H1 (cell line): ENCODE results near the gene CEBPA. TPM values are rescaled to one million over a fixed set of nuclear protein-coding genes. Genes with fewer than 3 reads are reported as not detected.

Experiments used
- CTCF ChIA-PET: fragments of 300-600 bp; sonication (Branson Sonifier 250); formaldehyde crosslinking; loops from one replicate; lab custom pipeline; 2021; ENCODE audit not compliant: partially characterized antibody; lab: Charles Lee
- POLR2A ChIA-PET: fragments of 300-600 bp; sonication (Branson Sonifier 250); formaldehyde crosslinking; loops from one replicate; lab custom pipeline; 2021; ENCODE audit warnings: inconsistent platforms; ENCODE audit not compliant: partially characterized antibody; lab: Charles Lee
- DNase-seq, 2 experiments: peaks; one replicate each; pipeline versions ENCODE4 v3.0.0 to v3.0.0-alpha.2; 2010 to 2022; ENCODE audit warnings: low spot score in 2 of 2, low read depth in 1 of 2, mixed read lengths in 1 of 2
- FAIRE-seq: peaks from 2 replicates; lab custom pipeline; 2011; peaks lifted over from hg19 to GRCh38; lab: Jason Lieb, UNC
- H2AFZ ChIP-seq: 2 replicates; pipeline ENCODE4 v1.8.1; 2012; ENCODE audit warnings: low read length, inconsistent platforms
- H2AK5ac ChIP-seq: 2 replicates; pipeline ENCODE4 v1.6.1; 2013; ENCODE audit warnings: low read depth, low read length
- H2BK120ac ChIP-seq: replicated peaks from 2 replicates; pipeline ENCODE3; 2013; ENCODE audit warnings: low read depth, low read length, inconsistent platforms
- H2BK12ac ChIP-seq: 2 replicates; pipeline ENCODE4 v1.6.1; 2013; ENCODE audit warnings: low read depth, low read length
- H2BK15ac ChIP-seq: 2 replicates; pipeline ENCODE4 v1.6.1; 2013; ENCODE audit warnings: low read length
- H2BK20ac ChIP-seq: 2 replicates; pipeline ENCODE4 v1.6.1; 2013; ENCODE audit warnings: low read length
- H2BK5ac ChIP-seq: 2 replicates; pipeline ENCODE4 v1.6.1; 2013; ENCODE audit warnings: low read depth, low read length
- H3K14ac ChIP-seq: 2 replicates; pipeline ENCODE4 v1.6.1; 2013; ENCODE audit warnings: inconsistent platforms; ENCODE audit not compliant: insufficient read length
- H3K18ac ChIP-seq: 2 replicates; pipeline ENCODE4 v1.6.1; 2013; ENCODE audit warnings: low read length; ENCODE audit errors: extremely low read depth
- H3K23ac ChIP-seq: 2 replicates; pipeline ENCODE4 v1.6.1; 2013; ENCODE audit warnings: inconsistent platforms; ENCODE audit not compliant: insufficient read length
- H3K23me2 ChIP-seq: 2 replicates; pipeline ENCODE4 v1.6.1; 2013; ENCODE audit warnings: low read depth, low read length
- H3K27ac ChIP-seq: 2 replicates; pipeline ENCODE4 v1.6.1; 2011; ENCODE audit warnings: low read depth, low read length, inconsistent platforms
- H3K27me3 ChIP-seq, 4 experiments: replicated peaks in 1 of 4; 1 replicate in 1 of 4; 2 replicates in 3 of 4; pipeline versions ENCODE4 v1.6.1 to v1.8.1; 2011 to 2013; ENCODE audit warnings: low read length in 3 of 4, mild to moderate bottlenecking in 3 of 4, inconsistent platforms in 2 of 4, mixed read lengths in 2 of 4, moderate library complexity in 1 of 4; ENCODE audit not compliant: control insufficient read depth in 3 of 4, insufficient read depth in 3 of 4; ENCODE audit errors: extremely low read depth in 1 of 4
- H3K36me3 ChIP-seq, 4 experiments: 2 replicates each; pipeline versions ENCODE4 v1.6.1 to v1.8.1; 2011 to 2013; ENCODE audit warnings: mild to moderate bottlenecking in 4 of 4, low read length in 3 of 4, moderate library complexity in 2 of 4, control low read depth in 1 of 4, inconsistent platforms in 1 of 4; ENCODE audit not compliant: insufficient read depth in 4 of 4, control insufficient read depth in 2 of 4
- H3K4ac ChIP-seq: replicated peaks from 2 replicates; pipeline ENCODE3; 2013; ENCODE audit warnings: low read length, low read depth, mixed read lengths, inconsistent platforms; ENCODE audit not compliant: insufficient read length
- H3K4me1 ChIP-seq, 4 experiments: replicated peaks in 1 of 4; 1 replicate in 1 of 4; 2 replicates in 3 of 4; pipeline versions ENCODE4 v1.6.1 to v1.8.1; 2011 to 2013; ENCODE audit warnings: low read length in 3 of 4, inconsistent platforms in 2 of 4, mixed read lengths in 1 of 4; ENCODE audit not compliant: insufficient read depth in 4 of 4, control insufficient read depth in 3 of 4
- H3K4me2 ChIP-seq, 2 experiments: 2 replicates each; pipeline versions ENCODE4 v1.6.1 to v1.8.1; 2011 to 2013; ENCODE audit warnings: low read depth in 2 of 2, low read length in 2 of 2, control low read depth in 1 of 2, inconsistent platforms in 1 of 2, mild to moderate bottlenecking in 1 of 2; ENCODE audit not compliant: insufficient read depth in 1 of 2
- H3K4me3 ChIP-seq, 4 experiments: fragments of 200-600, 300-600 bp in 1 of 4; sonication (generic), shearing (Covaris generic), sonication (Bioruptor Twin) in 1 of 4; 2 replicates each; pipeline versions ENCODE4 v1.5.1 to v1.8.1; 2011 to 2016; ENCODE audit warnings: low read length in 4 of 4, low read depth in 3 of 4, control low read depth in 2 of 4, inconsistent platforms in 2 of 4, mild to moderate bottlenecking in 2 of 4, mixed read lengths in 1 of 4, moderate library complexity in 1 of 4; ENCODE audit not compliant: insufficient read depth in 2 of 4; ENCODE audit errors: extremely low read depth in 1 of 4
- H3K56ac ChIP-seq: replicated peaks from 2 replicates; pipeline ENCODE3; 2013; ENCODE audit warnings: low read depth, mild to moderate bottlenecking, mixed read lengths, low read length, inconsistent platforms; ENCODE audit not compliant: insufficient read length
- H3K79me1 ChIP-seq: 2 replicates; pipeline ENCODE4 v1.6.1; 2013; ENCODE audit warnings: low read depth, low read length, control low read depth
- H3K79me2 ChIP-seq, 2 experiments: 2 replicates each; pipeline versions ENCODE4 v1.6.1 to v1.8.1; 2012 to 2013; ENCODE audit warnings: low read length in 2 of 2, mild to moderate bottlenecking in 2 of 2, inconsistent platforms in 1 of 2; ENCODE audit not compliant: insufficient read depth in 2 of 2, control insufficient read depth in 1 of 2
- H3K9ac ChIP-seq, 4 experiments: replicated peaks in 1 of 4; 1 replicate in 1 of 4; 2 replicates in 3 of 4; pipeline versions ENCODE4 v1.6.1 to v1.8.1; 2011 to 2013; ENCODE audit warnings: low read depth in 3 of 4, low read length in 3 of 4, control low read depth in 2 of 4, mild to moderate bottlenecking in 2 of 4, moderate library complexity in 2 of 4, inconsistent platforms in 1 of 4; ENCODE audit errors: extremely low read depth in 1 of 4
- H3K9me3 ChIP-seq, 2 experiments: 2 replicates each; pipeline versions ENCODE4 v1.6.1 to v1.8.1; 2012 to 2013; ENCODE audit warnings: mild to moderate bottlenecking in 2 of 2, moderate library complexity in 2 of 2, control low read depth in 1 of 2, inconsistent platforms in 1 of 2, low read depth in 1 of 2, low read length in 1 of 2, mixed read lengths in 1 of 2; ENCODE audit not compliant: insufficient read depth in 2 of 2
- H4K20me1 ChIP-seq, 2 experiments: replicated peaks in 1 of 2; 2 replicates each; pipeline versions ENCODE3 to v1.8.1; 2011 to 2013; ENCODE audit warnings: inconsistent platforms in 2 of 2, low read length in 2 of 2, mild to moderate bottlenecking in 1 of 2; ENCODE audit not compliant: insufficient read depth in 2 of 2, control insufficient read depth in 1 of 2
- H4K5ac ChIP-seq: 2 replicates; pipeline ENCODE4 v1.6.1; 2013; ENCODE audit warnings: low read length, low read depth, mixed read lengths, inconsistent platforms; ENCODE audit not compliant: insufficient read length
- H4K8ac ChIP-seq: 2 replicates; pipeline ENCODE4 v1.8.0; 2013; ENCODE audit warnings: mild to moderate bottlenecking, moderate library complexity, low read length, inconsistent platforms; ENCODE audit not compliant: insufficient read depth; ENCODE audit errors: extremely low read depth
- H4K91ac ChIP-seq: replicated peaks from 2 replicates; pipeline ENCODE3; 2013; ENCODE audit warnings: low read length, mixed read lengths, inconsistent platforms; ENCODE audit not compliant: insufficient read length
- ASH2L ChIP-seq: fragments of 200-600, 300-600 bp; sonication (generic); IDR thresholded peaks from one replicate; pipeline ENCODE4 v1.7.1; 2017; ENCODE audit warnings: low read length
- BRCA1 ChIP-seq: IDR thresholded peaks from 2 replicates; pipeline ENCODE4 v1.6.1; 2012; ENCODE audit warnings: low read depth, low read length, improper control_type of control experiment
- HDAC2 ChIP-seq, 2 experiments: fragments of 300-600 bp in 1 of 2; sonication (generic) in 1 of 2; IDR thresholded peaks; 2 replicates each; pipeline ENCODE4 v1.6.1; 2011 to 2012; ENCODE audit warnings: low read depth in 2 of 2, low read length in 2 of 2, mild to moderate bottlenecking in 2 of 2, moderate library complexity in 2 of 2, borderline replicate concordance in 1 of 2, inconsistent platforms in 1 of 2
- KDM4A ChIP-seq: IDR thresholded peaks from one replicate; pipeline ENCODE4 v1.7.1; 2012; ENCODE audit warnings: low read depth, mild to moderate bottlenecking, moderate library complexity, low read length, inconsistent platforms; ENCODE audit not compliant: severe bottlenecking
- KDM5A ChIP-seq: fragments of 200-600 bp; IDR thresholded peaks from 2 replicates; pipeline ENCODE4 v1.7.1; 2012; ENCODE audit warnings: mild to moderate bottlenecking, low read length, inconsistent platforms, mixed read lengths
- NRF1 ChIP-seq: IDR thresholded peaks from 2 replicates; pipeline ENCODE4 v1.6.1; 2011; ENCODE audit warnings: mild to moderate bottlenecking, low read depth, low read length, improper control_type of control experiment
- PHF8 ChIP-seq: fragments of 200-600 bp; sonication (generic); conservative IDR thresholded peaks from 2 replicates; pipeline ENCODE4 v1.7.1; 2012; ENCODE audit warnings: low read depth, mild to moderate bottlenecking, inconsistent platforms, low read length, moderate library complexity
- POLR2AphosphoS5 ChIP-seq: IDR thresholded peaks from 2 replicates; pipeline ENCODE4 v1.6.1; 2011; ENCODE audit warnings: low read depth, low read length
- RFX5 ChIP-seq: IDR thresholded peaks from 2 replicates; pipeline ENCODE4 v1.6.1; 2011; ENCODE audit warnings: low read depth, low read length, improper control_type of control experiment, borderline replicate concordance
- SIN3A ChIP-seq, 2 experiments: IDR thresholded peaks in 1 of 2; conservative IDR thresholded peaks in 1 of 2; 2 replicates each; pipeline ENCODE4 v1.6.1; 2011 to 2012; ENCODE audit warnings: low read length in 2 of 2, improper control_type of control experiment in 1 of 2, low read depth in 1 of 2, mild to moderate bottlenecking in 1 of 2
- SIRT6 ChIP-seq: IDR thresholded peaks from one replicate; pipeline ENCODE4 v1.7.1; 2012; ENCODE audit warnings: low read length, inconsistent platforms
- TBP ChIP-seq: IDR thresholded peaks from 2 replicates; pipeline ENCODE4 v1.6.1; 2011; ENCODE audit warnings: low read depth, low read length, improper control_type of control experiment
- TCF12 ChIP-seq: IDR thresholded peaks from 2 replicates; pipeline ENCODE4 v1.6.1; 2011; ENCODE audit warnings: low read depth, mild to moderate bottlenecking, low read length
- ZNF274 ChIP-seq: IDR thresholded peaks from 2 replicates; pipeline ENCODE4 v1.7.0; 2012; ENCODE audit warnings: low read length, borderline replicate concordance; ENCODE audit errors: extremely low read depth
- WGBS, 2 experiments: shearing (Covaris generic) in 1 of 2; methylation state at CpG; one replicate each; pipeline versions ENCODE4 v1.1.6 to v1.1.7; 2013 to 2015; ENCODE audit warnings: low lambda C conversion rate in 2 of 2, mixed read lengths in 2 of 2, inconsistent platforms in 1 of 2, low coverage in 1 of 2, missing lambda C conversion rate in 1 of 2; ENCODE audit not compliant: insufficient replicate concordance in 2 of 2, insufficient coverage in 1 of 2, insufficient read length in 1 of 2; ENCODE audit errors: extremely low coverage in 1 of 2, missing lambda C conversion rate in 1 of 2; 5-methylcytosine and 5-hydroxymethylcytosine counted together
- polyA plus RNA-seq, 7 experiments: library from polyadenylated mRNA; depleted of rRNA in 3 of 7; stranded (reverse) in 5 of 7; unstranded in 2 of 7; fragments of >200 nt in 5 of 7; fragments of 200-250 nt in 2 of 7; gene quantifications; 1 replicate in 5 of 7; 2 replicates in 1 of 7; 4 replicates in 1 of 7; pipeline versions ENCODE4 v1.2.1 to v1.2.3, GENCODE V29; 2011 to 2013; ENCODE audit warnings: missing spikeins in 2 of 7, mixed read lengths in 2 of 7
- total RNA-seq: library from RNA; stranded (reverse); fragmentation: NEBNext Ultra II Directional; extraction: Animal tissue kit (Norgen Biotek cat#: 25700); gene quantifications from 2 replicates; pipeline ENCODE4 v1.2.1, GENCODE V29; 2021

CEBPA gene
- total and polyA plus RNA-seq, 2 of the 8 experiments (the other 6 are each of a cell fraction or from before 2014, with no cell fraction given) = 2.0 to 2.7 TPM

DNA sequence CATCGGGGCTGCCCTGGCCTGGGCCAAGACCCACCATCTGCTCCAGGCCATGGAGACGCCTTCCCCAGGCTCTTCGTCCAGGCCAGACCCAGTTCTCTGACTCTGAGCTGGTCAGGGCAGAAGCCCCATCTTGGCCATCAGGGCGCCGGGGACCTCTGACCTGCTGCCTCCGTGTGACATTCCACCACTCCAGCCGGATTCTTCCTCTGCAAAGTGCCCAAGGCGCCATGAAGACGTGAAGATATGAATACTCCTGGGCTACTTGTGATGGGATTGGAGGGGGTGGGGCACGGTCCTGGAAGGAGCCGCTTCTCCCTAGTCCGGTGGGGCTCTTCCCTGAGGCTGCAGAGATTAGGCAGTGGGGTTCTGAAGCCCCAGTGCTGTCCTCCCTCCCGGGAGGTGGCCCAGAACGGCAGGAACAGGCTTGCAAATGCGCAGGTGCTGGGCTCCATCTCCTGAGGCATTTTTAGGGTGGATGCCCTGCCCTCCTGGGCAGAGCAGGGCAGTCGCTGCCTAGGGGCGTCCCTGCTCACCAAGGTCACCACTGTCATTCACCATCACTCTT lies 50.7 kb downstream of the CEBPA start:
- Histone ChIP-seq H3K4me3 (no peak overlapping the region), H3K56ac (no peak overlapping the region), H2BK12ac (no peak overlapping the region), H3K27me3 (no peaks in the 10 kb centered on the region; a peak in 1 of 7 replicates), H3K14ac (no peak overlapping the region), H3K23me2 (peaks cover 13% of the 10 kb centered on the region; the same call in 1 of the 2 replicates), H2BK20ac (no peak overlapping the region), H3K4ac (no peak overlapping the region), H2AFZ (no peak overlapping the region), H3K4me2 (no peak overlapping the region), H3K9me3 (no peaks in the 10 kb centered on the region), H4K91ac (no peak overlapping the region), H2BK120ac (no peak overlapping the region), H3K36me3 (no peaks in the 10 kb centered on the region), H2BK5ac (no peak overlapping the region), H4K5ac (no peak overlapping the region), H3K27ac (no peak overlapping the region), H4K20me1 (peaks cover 0 to 12% of the 10 kb centered on the region in 2 experiments), H3K18ac (no peak overlapping the region), H2AK5ac (no peak overlapping the region), H3K4me1 (peaks cover 0 to 4% (median under 1%) of the 10 kb centered on the region in 4 experiments; a peak in 5 of 7 replicates), H4K8ac (peak overlapping the region; percentile 75), H3K9ac (no peak overlapping the region), H3K79me2 (no peaks in the 10 kb centered on the region), H3K23ac (no peak overlapping the region), H2BK15ac (no peak overlapping the region), H3K79me1 (peaks cover 6% of the 10 kb centered on the region; the same call in 1 of the 2 replicates)
- ChIA-PET CTCF (interaction anchor here (0.8 kb wide), 1 partner anchor 39 kb away, joined by 3 read pairs; no protein-coding TSS in a partner anchor), POLR2A (interaction anchor here (1.0 to 3.1 kb wide), 2 partner anchors 13 to 122 kb away, joined by 3 to 9 read pairs; partner anchors contain the start of gene CEBPG)
- 83% methylated on average over 17 of the region's 17 CpGs; no CpG with 5 or more reads in 1 of the 2 experiments for WGBS, 2 experiments
- no peak for FAIRE-seq
- DNase-seq = no peak
- TF ChIP-seq ZNF274 (no peak), PHF8 (no peak), KDM5A (no peak), BRCA1 (no peak), NRF1 (no peak), TCF12 (no peak), SIRT6 (no peak), SIN3A (conservative IDR thresholded peaks at IDR 0.05 in 1 of 2, IDR thresholded peaks at IDR 0.05 in 1 of 2; ENCODE audit: low read depth in 1 of 2, low read length in 2 of 2) (no peak), KDM4A (no peak), HDAC2 (IDR thresholded peaks at IDR 0.05; ENCODE audit: borderline replicate concordance in 1 of 2, low read depth in 2 of 2, low read length in 2 of 2) (no peak), RFX5 (no peak), POLR2AphosphoS5 (no peak), ASH2L (no peak), TBP (no peak)
